NCI-H1105 (cell line): ENCODE results near the gene GPSM3.

ENCODE experiments used
- DNase-seq: peaks from one replicate; lab custom pipeline; 2025; lab: John Stamatoyannopoulos, UW

Gene GPSM3

DNA sequence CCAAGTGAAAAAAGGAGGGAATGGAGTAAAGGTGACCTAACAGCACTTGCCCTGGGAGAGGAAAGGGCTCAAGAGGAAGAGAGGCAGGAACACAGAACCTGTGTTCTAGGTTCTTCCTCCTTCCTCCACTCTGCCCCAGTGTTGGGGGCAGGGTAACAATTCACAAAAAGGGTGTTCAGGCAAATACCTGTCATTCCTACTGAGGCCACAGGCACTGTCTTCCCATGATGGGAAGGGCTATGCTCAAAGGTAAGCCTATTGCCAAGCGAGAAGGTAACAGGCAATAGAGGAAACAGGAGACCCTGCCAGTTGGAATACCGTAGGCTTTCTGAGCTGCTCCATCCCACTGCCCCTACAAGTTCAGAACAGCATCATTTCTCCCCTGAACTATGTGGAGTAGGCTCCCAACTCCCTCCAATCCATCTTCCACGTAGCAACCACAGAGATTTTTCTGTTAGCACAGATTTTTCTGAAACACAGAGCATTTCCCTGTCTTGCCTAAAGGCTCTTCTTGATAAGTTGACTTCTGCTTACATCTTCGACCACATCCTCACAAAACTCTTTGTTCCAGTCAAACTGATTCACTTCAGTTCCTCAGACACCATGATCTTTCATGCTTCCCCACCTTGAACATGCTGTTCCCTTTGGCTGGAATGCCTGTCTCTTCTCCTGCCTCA, 19.3 kb downstream of the GPSM3 start:
- DNase-seq: no peak

- no peak for DNase-seq
These were observed 21.2 kb downstream of the GPSM3 start for GRCh38 chr6:32171234-32171633.

DNA sequence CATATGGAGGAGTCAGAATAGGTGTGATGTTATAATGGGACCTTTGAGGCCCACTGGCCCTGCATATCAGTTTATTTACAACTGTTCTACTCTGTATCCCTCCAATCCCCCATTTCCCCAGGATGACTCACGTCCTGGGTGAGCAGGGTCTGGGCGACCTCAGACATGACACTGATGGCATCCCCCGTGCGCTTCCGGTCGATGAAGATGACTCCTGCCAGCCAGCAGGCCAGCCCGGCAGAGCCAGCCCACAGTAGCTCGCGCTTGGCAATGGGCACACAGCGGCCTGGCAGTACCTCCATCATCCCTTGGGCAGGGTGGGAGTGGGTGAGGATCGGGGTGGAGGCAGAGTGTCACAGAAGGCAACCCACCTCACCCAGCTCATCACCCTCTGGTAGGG, 22.1 kb downstream of the GPSM3 start:
- no peak for DNase-seq

DNA sequence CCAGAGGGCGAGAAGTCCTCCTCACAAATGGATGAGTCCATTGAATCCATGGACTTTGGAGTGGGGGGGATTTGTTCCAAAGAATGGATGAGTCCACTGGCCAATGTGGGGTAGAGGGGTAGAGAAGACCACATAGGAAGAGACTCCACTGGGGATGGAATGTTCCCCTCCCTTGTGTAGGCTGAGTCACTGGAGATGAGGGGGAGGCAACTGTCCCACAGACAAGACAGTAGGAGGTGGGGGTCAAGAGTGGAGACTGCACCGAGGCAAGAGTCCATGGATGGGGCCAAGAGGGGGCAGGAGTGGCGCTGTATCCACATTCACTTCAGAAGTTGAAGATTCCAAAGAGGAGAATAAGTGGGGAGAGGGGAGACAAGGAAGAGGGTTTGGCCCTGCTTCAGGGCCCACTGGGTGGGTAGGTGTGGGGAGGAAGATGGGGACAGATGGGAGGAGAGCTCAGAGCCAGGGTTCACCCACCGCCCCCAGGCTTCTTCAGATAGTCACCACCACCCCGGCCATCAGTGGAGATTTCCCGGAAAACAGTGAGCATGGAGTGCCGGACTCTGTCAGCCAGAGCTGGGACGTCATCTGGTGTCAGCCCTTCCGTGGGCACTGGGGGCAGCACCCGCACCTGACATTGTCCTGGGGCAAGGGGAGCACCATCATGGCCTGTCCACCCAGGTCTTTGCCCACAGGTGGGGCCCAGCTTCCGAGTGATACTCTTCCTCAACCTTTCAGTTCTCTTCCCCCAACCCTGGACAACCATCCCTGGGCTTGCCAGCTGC, 23.4 kb downstream of the GPSM3 start:
- DNase-seq: no peak

- no peak for DNase-seq
These were observed 24.1 kb downstream of the GPSM3 start for GRCh38 chr6:32168350-32168749.

DNA sequence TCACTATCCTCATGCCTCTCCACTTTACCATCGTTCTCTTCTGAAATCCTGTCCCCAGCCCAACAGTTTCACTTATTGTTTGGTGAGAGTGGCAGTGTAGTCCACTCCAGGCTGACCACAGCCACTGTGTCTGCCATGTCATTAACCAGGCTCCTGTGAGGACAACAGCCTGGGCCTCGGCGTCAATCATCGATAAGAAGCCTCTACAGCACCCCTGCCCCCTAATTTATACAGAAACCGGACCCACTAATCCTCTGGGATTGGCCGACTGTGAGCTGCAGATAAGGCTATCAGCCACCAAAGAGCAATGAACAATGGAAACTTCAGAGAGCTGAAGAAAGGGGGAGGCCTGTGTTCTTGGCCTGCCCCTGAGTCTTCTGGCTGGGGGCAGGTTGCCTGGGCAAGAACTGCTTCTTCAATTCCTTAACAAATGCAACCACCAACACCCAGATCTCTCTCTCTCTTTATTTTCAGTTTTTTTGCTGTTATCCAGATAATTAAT, 24.6 kb downstream of the GPSM3 start:
- DNase-seq: no peak

GRCh38 chr6:32167154-32167760, 25.2 kb downstream of the GPSM3 start:
- no peak for DNase-seq

- no peak for DNase-seq
These were observed 25.9 kb downstream of the GPSM3 start for GRCh38 chr6:32166411-32167061.

- no peak for DNase-seq
These were observed 28.1 kb downstream of the GPSM3 start, which contains the start of gene EGFL8 for GRCh38 chr6:32164295-32164694. Gene EGFL8 (plus strand): TSS chr6:32164595. CDS start chr6:32166166, 1,571 bp downstream.

DNA sequence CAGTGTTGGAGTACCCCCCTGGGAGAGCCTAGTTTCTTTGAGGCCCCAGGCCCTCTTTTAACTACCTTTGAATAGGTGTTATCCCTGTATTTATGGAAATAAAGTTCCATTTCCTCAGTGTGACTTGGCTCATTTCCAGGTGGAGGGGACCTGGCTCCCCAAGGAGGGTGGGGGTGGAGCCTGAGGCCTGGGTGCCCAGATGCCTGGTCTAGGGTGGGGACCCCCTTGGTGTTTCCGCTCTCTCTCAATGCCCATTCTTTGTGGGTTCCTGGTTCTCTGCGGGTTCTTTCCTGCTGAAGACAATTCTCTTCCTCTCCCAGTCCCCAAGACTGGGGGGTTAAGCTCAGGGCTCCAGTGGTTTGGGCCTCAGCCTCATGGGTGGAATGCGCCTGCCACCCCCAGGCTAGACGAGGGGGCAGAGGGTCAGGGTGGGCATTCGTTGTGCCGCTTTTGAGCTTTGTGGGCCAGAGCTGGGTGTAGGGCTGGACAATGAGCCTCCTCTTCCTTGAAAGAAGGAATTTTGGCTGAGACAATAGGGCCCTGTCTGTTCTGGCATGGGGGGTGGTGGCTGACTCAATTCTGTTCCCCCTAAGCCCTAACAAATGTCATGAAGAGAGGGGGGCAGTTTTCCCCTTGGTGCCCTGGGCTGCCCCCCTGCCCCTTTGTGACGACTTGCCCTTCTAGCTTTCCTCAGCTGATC, 28.7 kb downstream of the GPSM3 start:
- DNase-seq: no peak

DNA sequence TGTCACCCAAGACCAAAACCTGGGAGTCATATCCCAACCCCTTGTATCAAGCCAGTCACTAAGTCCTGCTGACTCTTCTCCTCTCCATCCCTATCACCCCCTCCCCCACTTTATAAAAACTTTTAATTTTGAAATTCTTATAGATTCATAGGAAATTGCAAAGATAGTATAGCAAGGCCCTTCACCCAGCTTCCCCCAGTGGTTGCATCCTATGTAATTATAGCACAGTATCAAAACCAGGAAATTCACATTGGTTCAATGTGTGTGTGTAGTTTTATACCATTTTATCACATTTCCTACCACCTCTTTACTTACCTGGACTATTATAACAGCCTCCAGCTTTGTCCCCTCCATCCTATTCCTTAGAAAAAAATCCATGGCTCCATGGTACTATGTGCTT, 34.4 kb downstream of the GPSM3 start:
- no peak for DNase-seq

GRCh38 chr6:32156891-32157290, 35.6 kb downstream of the GPSM3 start:
- no peak for DNase-seq

GRCh38 chr6:32154514-32155161, 37.8 kb downstream of the GPSM3 start:
- DNase-seq: peak; percentile 69

- DNase-seq: peak; percentile 82
These were observed 38.6 kb downstream of the GPSM3 start, which contains the start of gene PPT2 for GRCh38 chr6:32153564-32154513. Gene PPT2 (plus strand): TSS chr6:32154141. CDS start chr6:32154595, 454 bp downstream.

- DNase-seq: no peak
These were observed 39.5 kb downstream of the GPSM3 start for GRCh38 chr6:32152769-32153563.

DNA sequence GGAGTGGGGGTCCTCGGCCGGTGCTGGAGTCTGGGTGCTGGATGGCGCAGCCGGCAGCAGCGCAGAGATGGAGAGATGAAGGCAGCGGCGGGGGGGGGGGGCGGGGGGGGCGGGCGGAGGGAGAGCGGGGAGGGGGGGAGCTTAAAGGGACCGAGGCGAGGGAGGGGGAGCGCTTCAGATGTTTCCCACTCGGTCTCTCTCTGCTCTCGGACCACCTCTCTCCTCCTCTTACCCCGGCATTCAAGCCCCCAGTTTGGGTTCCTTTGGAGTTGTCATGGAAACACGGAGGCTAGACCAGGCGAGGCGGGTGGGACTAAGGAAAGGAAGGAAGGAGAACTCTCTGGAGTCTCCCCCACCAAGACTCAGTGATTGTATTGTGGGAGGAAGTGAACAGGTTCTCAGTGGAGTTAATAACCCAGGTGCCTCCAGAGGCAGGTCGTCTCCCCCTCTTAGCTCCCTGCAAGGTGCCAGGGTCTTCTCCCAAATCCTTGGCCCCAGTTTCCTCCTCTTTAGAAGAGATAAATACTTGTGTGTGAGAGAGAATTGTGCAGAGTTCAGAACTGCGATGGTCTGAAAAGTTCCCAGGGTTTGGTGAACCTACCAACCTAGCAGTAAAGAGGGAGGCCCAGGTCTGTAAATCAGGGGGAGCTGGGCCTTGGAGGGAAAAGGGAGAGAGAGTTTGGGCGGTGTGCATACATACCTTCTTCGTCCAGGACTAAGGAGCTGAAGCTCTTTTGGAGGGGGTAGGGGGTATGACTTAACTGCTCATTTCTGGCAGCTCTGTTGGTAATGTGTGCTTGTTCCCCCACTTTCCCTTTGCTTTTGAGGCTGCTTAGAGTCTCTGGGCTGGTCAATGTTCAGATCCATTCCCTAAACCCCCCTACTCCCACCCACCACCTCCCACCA, 40.3 kb downstream of the GPSM3 start, which contains the start of gene PRRT1:
TSS of gene PRRT1 (minus strand) at position 77 of the 906 bp plus-strand sequence. CDS start 112 bp downstream, outside the sequence.
- DNase-seq: no peak

- DNase-seq: no peak
These were observed 41.1 kb downstream of the GPSM3 start for GRCh38 chr6:32151181-32151862.
